H9 (cell line): ENCODE data around the gene VPS45. TPM values are rescaled to one million over a fixed set of nuclear protein-coding genes. Genes with fewer than 3 reads are reported as not detected.

ENCODE experiments used
- DNase-seq: peaks from one replicate; pipeline ENCODE4 v3.0.0-alpha.2; 2017
- H2AFZ ChIP-seq: one replicate; pipeline ENCODE4 v1.6.1; 2013; ENCODE audit warnings: mild to moderate bottlenecking, low read length, control low read depth, moderate library complexity
- H2AK5ac ChIP-seq: 2 replicates; pipeline ENCODE4 v1.6.1; 2013; ENCODE audit warnings: low read length, control low read depth, mixed read lengths; ENCODE audit not compliant: insufficient read length
- H2BK120ac ChIP-seq: one replicate; pipeline ENCODE4 v1.6.1; 2013; ENCODE audit warnings: low read depth, mild to moderate bottlenecking, low read length, control low read depth, inconsistent platforms; ENCODE audit not compliant: poor library complexity, severe bottlenecking
- H2BK12ac ChIP-seq: 2 replicates; pipeline ENCODE4 v1.6.1; 2013; ENCODE audit warnings: low read length, control low read depth, mixed read lengths, low read depth; ENCODE audit not compliant: insufficient read length
- H2BK15ac ChIP-seq: 2 replicates; pipeline ENCODE4 v1.6.1; 2013; ENCODE audit warnings: low read depth, low read length, control low read depth
- H2BK20ac ChIP-seq: one replicate; pipeline ENCODE4 v1.6.1; 2013; ENCODE audit warnings: low read depth, mild to moderate bottlenecking, low read length, control low read depth, inconsistent platforms; ENCODE audit not compliant: poor library complexity, severe bottlenecking
- H2BK5ac ChIP-seq: 2 replicates; pipeline ENCODE4 v1.6.1; 2013; ENCODE audit warnings: low read length, control low read depth, mixed read lengths; ENCODE audit not compliant: insufficient read length
- H3K14ac ChIP-seq: 2 replicates; pipeline ENCODE4 v1.6.1; 2013; ENCODE audit warnings: low read length, control low read depth; ENCODE audit not compliant: insufficient read depth
- H3K18ac ChIP-seq: 2 replicates; pipeline ENCODE4 v1.6.1; 2013; ENCODE audit warnings: low read depth, mild to moderate bottlenecking, mixed read lengths, low read length, control low read depth; ENCODE audit not compliant: insufficient read length
- H3K23ac ChIP-seq: 2 replicates; pipeline ENCODE4 v1.6.1; 2013; ENCODE audit warnings: low read length, control low read depth, mixed read lengths, low read depth; ENCODE audit not compliant: insufficient read length
- H3K23me2 ChIP-seq: 2 replicates; pipeline ENCODE4 v1.6.1; 2013; ENCODE audit warnings: low read depth, mild to moderate bottlenecking, mixed read lengths, low read length, control low read depth; ENCODE audit not compliant: insufficient read length, poor library complexity, severe bottlenecking
- H3K27ac ChIP-seq: 2 replicates; pipeline ENCODE4 v1.5.1; 2013; ENCODE audit warnings: low read length, control low read depth, mixed read lengths, low read depth; ENCODE audit not compliant: insufficient read length
- H3K27me3 ChIP-seq: 2 replicates; pipeline ENCODE4 v1.6.1; 2013; ENCODE audit warnings: low read length, control low read depth, inconsistent platforms; ENCODE audit not compliant: insufficient read depth
- H3K4ac ChIP-seq: 2 replicates; pipeline ENCODE4 v1.6.1; 2013; ENCODE audit warnings: low read depth, mild to moderate bottlenecking, control low read depth, inconsistent platforms, low read length, moderate library complexity
- H3K4me1 ChIP-seq: 2 replicates; pipeline ENCODE4 v1.6.1; 2013; ENCODE audit warnings: low read length, control low read depth, inconsistent platforms; ENCODE audit not compliant: insufficient read depth
- H3K4me2 ChIP-seq: 2 replicates; pipeline ENCODE4 v1.6.1; 2013; ENCODE audit warnings: low read length, control low read depth, mixed read lengths; ENCODE audit not compliant: insufficient read length, insufficient read depth
- H3K56ac ChIP-seq: 2 replicates; pipeline ENCODE4 v1.6.1; 2013; ENCODE audit warnings: low read depth, mild to moderate bottlenecking, mixed read lengths, low read length, control low read depth; ENCODE audit not compliant: insufficient read length
- H3K79me1 ChIP-seq: 2 replicates; pipeline ENCODE4 v1.6.1; 2013; ENCODE audit warnings: low read depth, mild to moderate bottlenecking, moderate library complexity, low read length, control low read depth, inconsistent platforms; ENCODE audit not compliant: insufficient read depth, poor library complexity, severe bottlenecking
- H3K79me2 ChIP-seq: 2 replicates; pipeline ENCODE4 v1.6.1; 2013; ENCODE audit warnings: low read length, control low read depth, inconsistent platforms; ENCODE audit not compliant: insufficient read depth
- H3K9ac ChIP-seq: 2 replicates; pipeline ENCODE4 v1.6.1; 2013; ENCODE audit warnings: low read length, control low read depth, mixed read lengths; ENCODE audit not compliant: insufficient read length; ENCODE audit errors: extremely low read depth
- H3K9me3 ChIP-seq: one replicate; pipeline ENCODE4 v1.6.1; 2013; ENCODE audit warnings: low read depth, low read length, inconsistent platforms; ENCODE audit not compliant: control insufficient read depth
- H3T11ph ChIP-seq: one replicate; pipeline ENCODE4 v1.6.1; 2013; ENCODE audit warnings: mild to moderate bottlenecking, low read length, control low read depth, inconsistent platforms
- H4K20me1 ChIP-seq: one replicate; pipeline ENCODE4 v1.6.1; 2013; ENCODE audit not compliant: control insufficient read depth, insufficient read length, insufficient read depth
- H4K5ac ChIP-seq: 2 replicates; pipeline ENCODE4 v1.6.1; 2013; ENCODE audit warnings: low read depth, mild to moderate bottlenecking, mixed read lengths, low read length, control low read depth; ENCODE audit not compliant: insufficient read length
- H4K8ac ChIP-seq: replicated peaks from 2 replicates; pipeline ENCODE4 v1.6.1; 2013; ENCODE audit warnings: low read length, control low read depth, mixed read lengths, low read depth; ENCODE audit not compliant: insufficient read length
- H4K91ac ChIP-seq: 2 replicates; pipeline ENCODE4 v1.6.1; 2013; ENCODE audit warnings: low read depth, mild to moderate bottlenecking, moderate library complexity, mixed read lengths, low read length, control low read depth; ENCODE audit not compliant: insufficient read length
- H3K27ac Mint-ChIP-seq, 3 experiments: 2 replicates in 2 of 3; 3 replicates in 1 of 3; pipeline ENCODE4 v1.8.0; 2020 to 2021; ENCODE audit warnings: mixed read lengths in 3 of 3, mild to moderate bottlenecking in 1 of 3, moderate library complexity in 1 of 3
- H3K27me3 Mint-ChIP-seq: 2 replicates; pipeline ENCODE4 v1.8.0; 2021; ENCODE audit warnings: low read depth, mild to moderate bottlenecking, moderate library complexity, mixed read lengths
- H3K36me3 Mint-ChIP-seq, 3 experiments: 2 replicates in 2 of 3; 3 replicates in 1 of 3; pipeline ENCODE4 v1.8.0; 2020 to 2021; ENCODE audit warnings: low read depth in 3 of 3, mixed read lengths in 3 of 3; ENCODE audit not compliant: insufficient read depth in 1 of 3
- H3K4me1 Mint-ChIP-seq, 2 experiments: 2 replicates each; pipeline ENCODE4 v1.8.0; 2020; ENCODE audit warnings: mixed read lengths in 2 of 2
- H3K4me3 Mint-ChIP-seq, 2 experiments: 2 replicates in 1 of 2; 3 replicates in 1 of 2; pipeline ENCODE4 v1.8.0; 2020 to 2021; ENCODE audit warnings: mild to moderate bottlenecking in 2 of 2, mixed read lengths in 2 of 2, moderate library complexity in 1 of 2
- H3K9me3 Mint-ChIP-seq, 2 experiments: 2 replicates in 1 of 2; 3 replicates in 1 of 2; pipeline ENCODE4 v1.8.0; 2020; ENCODE audit warnings: mild to moderate bottlenecking in 2 of 2, mixed read lengths in 2 of 2, moderate library complexity in 1 of 2
- WGBS: extraction: QIAGEN DNeasy Blood & Tissue Kit; methylation state at CpG from one replicate; pipeline ENCODE4 v1.1.7; 2013; ENCODE audit warnings: missing lambda C conversion rate, low lambda C conversion rate, mixed read lengths; ENCODE audit not compliant: insufficient read length; ENCODE audit errors: extremely low coverage; 5-methylcytosine and 5-hydroxymethylcytosine counted together
- total RNA-seq: library from RNA; stranded (reverse); gene quantifications from 2 replicates; pipeline ENCODE4 v1.2.1, GENCODE V29; 2021
- TF ChIP-seq, protein P1 (sequence below): fragments of 200-600 bp; sonication (generic); conservative IDR thresholded peaks from 3 replicates; pipeline ENCODE4 v1.8.0; 2021; ENCODE audit warnings: antibody characterized with exemption, mild to moderate bottlenecking

The VPS45 gene
- total RNA-seq, 1 experiment from 2014 or later = 31.8 TPM

- Histone ChIP-seq H3K23ac (no peak overlapping the region), H4K20me1 (no peaks in the 10 kb centered on the region), H3K9ac (no peak overlapping the region), H2BK12ac (no peak overlapping the region), H2BK120ac (no peak overlapping the region), H3K9me3 (no peaks in the 10 kb centered on the region), H3K14ac (no peak overlapping the region), H3K27ac (no peak overlapping the region), H3K4me2 (no peak overlapping the region), H3K56ac (no peak overlapping the region), H2AK5ac (no peak overlapping the region), H4K8ac (no peak overlapping the region), H4K5ac (no peak overlapping the region), H3K79me2 (no peaks in the 10 kb centered on the region), H3K4me1 (no peaks in the 10 kb centered on the region), H2AFZ (no peak overlapping the region), H4K91ac (no peak overlapping the region), H2BK20ac (no peak overlapping the region), H3K23me2 (no peaks in the 10 kb centered on the region), H3K4ac (no peak overlapping the region), H3K18ac (no peak overlapping the region), H2BK15ac (no peak overlapping the region), H3K27me3 (no peaks in the 10 kb centered on the region), H3K79me1 (no peaks in the 10 kb centered on the region), H3T11ph (no peak overlapping the region), H2BK5ac (no peak overlapping the region)
- H3K4me1 Mint-ChIP-seq = no peaks in the 10 kb centered on the region
- H3K27ac Mint-ChIP-seq = no peak overlapping the region
- H3K27me3 Mint-ChIP-seq = no peaks in the 10 kb centered on the region
- no peak for DNase-seq
- no peaks in the 10 kb centered on the region for H3K36me3 Mint-ChIP-seq
- WGBS = no CpG with 5 or more reads among the region's 7 CpGs
- H3K4me3 Mint-ChIP-seq = no peak overlapping the region
- TF ChIP-seq, protein P1, sequence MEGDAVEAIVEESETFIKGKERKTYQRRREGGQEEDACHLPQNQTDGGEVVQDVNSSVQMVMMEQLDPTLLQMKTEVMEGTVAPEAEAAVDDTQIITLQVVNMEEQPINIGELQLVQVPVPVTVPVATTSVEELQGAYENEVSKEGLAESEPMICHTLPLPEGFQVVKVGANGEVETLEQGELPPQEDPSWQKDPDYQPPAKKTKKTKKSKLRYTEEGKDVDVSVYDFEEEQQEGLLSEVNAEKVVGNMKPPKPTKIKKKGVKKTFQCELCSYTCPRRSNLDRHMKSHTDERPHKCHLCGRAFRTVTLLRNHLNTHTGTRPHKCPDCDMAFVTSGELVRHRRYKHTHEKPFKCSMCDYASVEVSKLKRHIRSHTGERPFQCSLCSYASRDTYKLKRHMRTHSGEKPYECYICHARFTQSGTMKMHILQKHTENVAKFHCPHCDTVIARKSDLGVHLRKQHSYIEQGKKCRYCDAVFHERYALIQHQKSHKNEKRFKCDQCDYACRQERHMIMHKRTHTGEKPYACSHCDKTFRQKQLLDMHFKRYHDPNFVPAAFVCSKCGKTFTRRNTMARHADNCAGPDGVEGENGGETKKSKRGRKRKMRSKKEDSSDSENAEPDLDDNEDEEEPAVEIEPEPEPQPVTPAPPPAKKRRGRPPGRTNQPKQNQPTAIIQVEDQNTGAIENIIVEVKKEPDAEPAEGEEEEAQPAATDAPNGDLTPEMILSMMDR = no peak
- no peaks in the 10 kb centered on the region; a peak in 1 of 5 replicates for H3K9me3 Mint-ChIP-seq
Observed at GRCh38 chr1:150127868-150128267, 60.3 kb downstream of the VPS45 start.
